Activated CD8-positive, alpha-beta memory T cell treated with anti-CD3 and anti-CD28 coated beads for 36 hours (primary cell): ENCODE measurements around the gene IPO9. TPM values are rescaled to one million over a fixed set of nuclear protein-coding genes. Genes with fewer than 3 reads are reported as not detected.
"Not testable (repeated sequence)": the region's sequence is repeated elsewhere in the genome, so short reads cannot be mapped to it uniquely, and the experiment has no call there.

ENCODE experiments used
- CTCF ChIA-PET: fragments of 350-600 bp; sonication (Branson Sonifier 250); formaldehyde crosslinking; loops from one replicate; lab custom pipeline; 2021; ENCODE audit warnings: antibody characterized with exemption; lab: Charles Lee
- POLR2A ChIA-PET: fragments of 350-600 bp; sonication (Branson Sonifier 250); formaldehyde crosslinking; loops from one replicate; lab custom pipeline; 2021; ENCODE audit warnings: antibody characterized with exemption; lab: Charles Lee
- total RNA-seq, 2 experiments: library from RNA; stranded (reverse); gene quantifications; one replicate each; pipeline ENCODE4 v1.2.3, GENCODE V29; 2021

The IPO9 gene
- total RNA-seq, 2 experiments from 2014 or later = 68.3 to 74.7 TPM

- ChIA-PET POLR2A (no interaction called here), CTCF (interaction anchor here (1.2 to 4.1 kb wide), 10 partner anchors 8 to 105 kb away, joined by 3 to 31 read pairs (median 9); partner anchors contain the start of gene RNPEP)
Measured at GRCh38 chr1:201894343-201895119, 65.6 kb downstream of the IPO9 start.

DNA sequence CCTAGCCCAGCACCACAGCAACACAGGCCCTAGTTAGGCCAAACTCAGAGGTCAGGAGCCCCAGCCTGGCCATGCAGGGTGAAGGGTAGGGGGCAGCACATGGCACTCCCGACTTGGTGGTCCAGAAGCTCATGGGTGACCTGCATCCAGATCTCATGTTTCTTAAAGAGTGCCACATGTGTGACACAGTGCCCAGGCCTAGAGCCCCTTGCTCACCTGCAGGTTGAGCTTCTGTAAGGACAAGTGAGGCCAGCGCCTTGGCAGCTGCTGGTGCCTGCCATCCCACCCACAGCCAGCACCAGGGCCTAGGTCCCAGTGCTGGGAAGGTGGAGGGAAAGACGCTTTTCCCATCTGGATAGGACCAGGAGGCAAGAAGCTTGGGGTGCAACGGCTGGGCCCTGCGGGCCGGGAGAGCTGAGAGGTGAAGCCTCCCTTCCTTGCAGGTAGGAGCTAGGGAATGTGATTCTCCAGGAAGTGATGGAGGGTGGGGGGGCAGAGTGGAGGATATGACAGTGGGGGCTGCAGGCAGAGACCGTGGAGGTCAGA is 66.2 kb downstream of the IPO9 start:
- ChIA-PET CTCF (interaction anchor here (0.7 to 4.1 kb wide), 24 partner anchors 8 to 265 kb away, joined by 3 to 31 read pairs (median 5); partner anchors contain the start of genes RNPEP and TIMM17A), POLR2A (interaction anchor here (1.1 to 1.2 kb wide), 2 partner anchors 60 to 78 kb away, joined by 3 to 8 read pairs; partner anchors contain the start of gene TIMM17A)

GRCh38 chr1:201895913-201896807 is 67.2 kb downstream of the IPO9 start:
- CTCF ChIA-PET = interaction anchor here (0.7 to 4.1 kb wide), 30 partner anchors 9 to 924 kb away, joined by 3 to 31 read pairs (median 5); partner anchors contain the start of genes RNPEP and TIMM17A
- POLR2A ChIA-PET = interaction anchor here (0.6 to 1.2 kb wide), 4 partner anchors 25 to 236 kb away, joined by 3 to 8 read pairs (median 3); partner anchors contain the start of gene TIMM17A

GRCh38 chr1:201896951-201897391 is 68.0 kb downstream of the IPO9 start:
- CTCF ChIA-PET = interaction anchor here (0.7 to 4.1 kb wide), 9 partner anchors 17 to 925 kb away, joined by 3 to 31 read pairs (median 4); partner anchors contain the start of genes RNPEP and TIMM17A

DNA sequence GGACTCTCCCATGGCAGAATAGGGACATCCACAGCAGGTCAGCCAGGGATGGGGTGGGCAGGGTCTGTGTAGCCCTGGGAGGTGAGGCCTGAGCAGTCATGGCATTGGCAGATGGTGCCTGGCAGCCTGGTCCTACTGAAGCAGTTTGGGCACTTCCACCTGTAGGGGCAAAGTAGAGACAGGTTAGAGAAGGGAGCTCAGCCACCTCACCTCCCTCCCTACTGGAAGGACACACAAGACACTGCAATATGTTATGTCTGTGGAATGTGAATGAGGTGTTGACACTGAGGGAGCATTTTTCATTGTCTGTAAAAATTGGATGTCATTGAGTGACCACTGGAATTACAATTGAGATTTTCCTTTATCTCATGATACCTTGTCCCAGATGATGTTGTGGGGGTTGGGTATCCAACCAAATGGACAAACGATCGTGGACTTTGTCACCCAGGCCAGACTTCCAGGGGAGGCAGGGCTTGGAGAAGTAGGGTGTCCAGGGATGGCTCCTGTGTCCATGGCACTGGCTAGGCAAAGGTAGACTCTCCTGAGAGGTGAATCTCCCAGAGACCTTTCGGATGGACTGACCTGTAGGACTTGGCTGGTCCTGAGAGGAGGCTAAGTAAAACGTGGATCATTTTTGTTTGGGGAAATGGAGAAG is 69.4 kb downstream of the IPO9 start:
- POLR2A ChIA-PET = interaction anchor here (0.7 kb wide), 1 partner anchor 57 kb away, joined by 3 read pairs; the partner anchor contains the start of gene TIMM17A
- CTCF ChIA-PET = interaction anchor here (0.6 to 4.1 kb wide), 3 partner anchors 75 to 166 kb away, joined by 3 to 31 read pairs (median 3); no protein-coding TSS in a partner anchor

More at GRCh38 chr1:201896951-201897391, 68.0 kb downstream of the IPO9 start:
- POLR2A ChIA-PET = no interaction called here

DNA sequence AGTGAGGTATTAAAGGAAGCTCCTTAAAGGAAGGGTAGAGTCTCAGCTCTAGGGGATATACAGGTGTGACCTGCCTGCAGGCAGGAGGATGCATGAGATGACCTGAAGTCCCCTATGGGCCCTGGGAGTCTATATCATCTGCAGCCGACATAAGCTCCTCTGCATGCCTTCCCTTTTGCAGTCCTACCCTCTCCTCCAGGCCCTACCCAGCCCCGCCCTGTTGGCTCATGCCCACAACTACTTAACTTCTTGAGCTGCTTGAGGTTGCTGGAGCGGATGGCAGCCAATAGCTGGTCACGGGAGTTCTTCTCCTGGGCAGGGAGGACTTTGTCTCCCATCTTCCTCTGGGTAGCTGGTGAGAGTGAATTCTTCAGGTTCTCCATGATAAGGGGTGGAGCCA is 70.0 kb downstream of the IPO9 start:
- ChIA-PET CTCF (interaction anchor here (0.6 kb wide), 1 partner anchor 166 kb away, joined by 3 read pairs; no protein-coding TSS in a partner anchor), POLR2A (no interaction called here)

DNA sequence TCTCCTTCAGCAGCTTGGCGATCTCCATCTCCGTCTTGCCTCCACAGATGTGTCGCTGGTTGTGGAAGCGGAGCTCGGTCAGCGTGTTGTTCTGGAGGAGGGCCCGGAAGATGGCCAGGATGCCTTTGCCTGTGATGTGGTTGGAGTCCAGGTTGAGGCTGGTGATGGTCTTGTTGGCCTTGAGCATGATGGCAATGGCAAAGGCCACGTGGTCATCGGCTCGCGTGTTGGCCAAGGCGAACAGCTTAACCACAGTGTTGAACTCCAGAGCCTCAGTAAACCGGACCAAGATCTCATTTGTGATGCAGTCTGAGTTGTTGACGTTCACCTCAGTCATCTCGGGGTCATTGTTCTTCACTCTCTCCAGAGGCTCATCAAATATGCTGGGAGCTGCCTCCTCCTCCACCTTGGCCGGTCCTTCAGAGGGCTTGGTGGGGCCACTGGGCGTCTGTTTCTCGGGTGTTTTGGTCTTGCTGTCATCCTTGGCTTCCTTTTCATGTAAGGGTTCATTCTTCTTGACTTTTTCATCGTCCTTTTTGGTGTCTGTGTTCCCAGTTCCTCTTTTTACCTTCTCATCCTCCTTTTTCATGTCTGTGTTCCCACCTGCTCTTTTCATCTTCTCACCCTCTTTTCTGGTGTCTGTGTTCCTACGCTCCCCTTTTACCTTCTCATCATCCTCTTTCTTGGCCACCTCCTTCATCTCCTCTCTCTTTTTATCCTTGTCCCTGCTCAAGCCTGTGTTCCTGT is 70.9 kb downstream of the IPO9 start:
- ChIA-PET POLR2A (no interaction called here), CTCF (interaction anchor here (1.2 kb wide), 1 partner anchor 73 kb away, joined by 3 read pairs; no protein-coding TSS in a partner anchor)

DNA sequence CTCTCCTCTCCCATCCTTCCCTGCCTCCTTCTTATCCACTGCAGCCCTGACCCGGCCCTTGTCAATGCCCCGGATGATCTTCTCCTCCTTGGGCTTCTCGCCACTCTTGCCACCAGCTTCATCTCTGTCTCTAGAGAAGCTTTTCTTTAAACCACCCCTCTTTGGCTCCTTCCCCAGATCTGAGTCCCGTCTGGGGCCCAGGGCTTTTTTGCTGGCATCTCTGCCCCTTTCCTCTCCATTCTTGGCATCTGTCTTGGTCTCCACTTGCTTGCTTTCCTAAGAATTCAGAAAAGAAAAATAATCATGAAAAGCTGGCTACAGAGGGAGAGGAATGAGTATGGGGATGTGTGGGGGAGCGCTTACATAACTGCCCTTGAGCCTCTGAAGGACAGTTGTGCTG is 71.5 kb downstream of the IPO9 start:
- ChIA-PET CTCF (interaction anchor here (1.2 kb wide), 1 partner anchor 72 kb away, joined by 3 read pairs; no protein-coding TSS in a partner anchor), POLR2A (no interaction called here)

DNA sequence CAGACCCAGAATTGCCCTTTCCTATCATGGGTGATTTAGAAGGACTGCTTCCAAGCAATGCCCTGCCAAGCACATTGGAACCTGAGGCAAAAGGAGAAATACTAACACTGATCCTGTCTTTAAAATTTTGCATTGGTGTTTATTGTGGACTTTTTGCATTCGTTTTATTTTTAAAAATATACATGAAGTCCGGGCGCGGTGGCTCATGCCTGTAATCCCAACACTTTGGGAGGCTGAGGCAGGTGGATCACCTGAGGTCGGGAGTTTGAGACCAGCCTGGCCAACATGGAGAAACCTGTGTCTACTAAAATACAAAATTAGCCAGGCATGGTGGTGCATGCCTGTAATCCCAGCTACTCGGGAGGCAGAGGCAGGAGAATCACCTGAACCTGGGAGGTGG is 72.1 kb downstream of the IPO9 start:
- CTCF ChIA-PET = not testable (repeated sequence)

DNA sequence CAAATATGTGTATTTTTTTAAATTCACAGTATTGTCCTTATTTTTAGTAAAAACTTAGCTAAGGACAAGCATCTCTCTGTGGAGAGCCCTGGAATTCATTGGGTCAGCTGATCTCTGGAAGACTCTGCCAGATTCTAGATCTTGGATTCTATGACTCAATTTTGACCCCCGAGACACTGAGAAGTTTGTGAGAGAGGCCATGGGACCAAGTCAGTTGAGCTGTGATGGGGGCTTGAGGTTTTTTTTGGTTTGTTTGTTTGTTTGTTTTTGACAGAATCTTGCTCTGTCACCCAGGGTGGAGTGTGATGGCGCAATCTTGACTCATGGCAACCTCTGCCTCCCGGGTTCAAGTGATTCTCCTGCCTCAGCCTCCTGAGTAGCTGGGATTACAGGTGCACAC is 73.2 kb downstream of the IPO9 start:
- ChIA-PET POLR2A (interaction anchor here (0.6 kb wide), 1 partner anchor 19 kb away, joined by 3 read pairs; no protein-coding TSS in a partner anchor), CTCF (no interaction called here)

More for the DNA sequence above, 72.1 kb downstream of the IPO9 start:
- POLR2A ChIA-PET = not testable (repeated sequence)

GRCh38 chr1:201903135-201903534 is 74.2 kb downstream of the IPO9 start:
- ChIA-PET POLR2A (interaction anchor here (0.8 kb wide), 1 partner anchor 122 kb away, joined by 3 read pairs; no protein-coding TSS in a partner anchor), CTCF (interaction anchor here (0.9 kb wide), 1 partner anchor 96 kb away, joined by 3 read pairs; no protein-coding TSS in a partner anchor)

GRCh38 chr1:201904579-201904978 is 75.6 kb downstream of the IPO9 start:
- POLR2A ChIA-PET = no interaction called here
- CTCF ChIA-PET = interaction anchor here (0.9 to 2.0 kb wide), 2 partner anchors 9 to 59 kb away, joined by 3 to 4 read pairs; no protein-coding TSS in a partner anchor

DNA sequence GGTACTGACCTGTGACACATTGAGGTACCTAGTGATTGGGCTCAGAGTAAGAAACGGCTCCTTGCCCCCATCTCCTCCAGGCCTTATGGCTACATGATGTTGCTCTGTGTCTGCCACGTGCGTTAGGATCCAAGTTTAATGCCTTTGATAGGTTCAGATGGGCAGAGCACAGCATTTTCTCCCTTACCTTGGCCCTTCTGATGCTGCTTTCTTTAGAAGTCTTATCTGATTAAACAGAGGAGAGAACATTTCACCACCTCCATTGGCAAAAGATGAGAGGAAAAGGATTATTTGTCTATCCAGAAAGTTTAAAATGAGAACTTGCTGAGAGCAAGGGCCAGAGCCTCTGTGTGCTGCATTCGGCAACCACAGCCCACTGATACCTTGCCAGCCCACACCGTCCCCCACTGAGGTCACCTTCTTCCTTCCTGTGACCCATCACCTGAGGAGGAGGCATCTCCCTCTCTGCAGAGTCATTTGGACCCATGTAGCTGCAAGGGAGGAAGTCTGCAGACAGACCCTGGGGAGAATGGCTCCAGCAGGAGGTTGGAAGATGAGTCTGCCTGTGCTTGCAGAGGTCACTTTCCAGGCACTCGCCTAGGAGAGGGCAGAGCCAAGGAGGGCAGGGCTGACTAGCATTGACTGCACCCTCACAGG is 76.4 kb downstream of the IPO9 start:
- POLR2A ChIA-PET = no interaction called here
- CTCF ChIA-PET = interaction anchor here (2.0 kb wide), 1 partner anchor 10 kb away, joined by 4 read pairs; no protein-coding TSS in a partner anchor

GRCh38 chr1:201906336-201906735 is 77.4 kb downstream of the IPO9 start:
- CTCF ChIA-PET = interaction anchor here (2.1 kb wide), 1 partner anchor 10 kb away, joined by 6 read pairs; no protein-coding TSS in a partner anchor
- POLR2A ChIA-PET = no interaction called here

DNA sequence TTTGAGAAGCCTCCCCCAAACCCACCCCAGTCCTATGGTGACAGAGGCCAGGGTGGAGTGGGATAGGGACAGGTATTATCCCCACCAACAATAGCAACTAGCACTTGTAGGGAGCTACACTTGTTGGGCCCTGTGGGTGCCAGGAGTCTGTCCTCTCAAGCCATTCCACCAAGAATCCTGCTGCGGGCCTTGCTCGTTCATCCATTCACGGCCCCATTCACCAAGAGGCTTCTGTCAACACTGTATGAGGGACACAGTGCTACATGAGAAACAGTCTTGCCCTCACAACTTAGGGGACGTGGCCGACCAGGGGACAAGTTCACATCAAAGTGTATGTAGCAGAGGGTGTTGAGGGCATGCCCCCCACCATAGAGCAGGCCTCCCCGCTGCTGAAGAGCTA is 78.7 kb downstream of the IPO9 start:
- ChIA-PET CTCF (interaction anchor here (2.1 kb wide), 1 partner anchor 12 kb away, joined by 6 read pairs; no protein-coding TSS in a partner anchor), POLR2A (no interaction called here)

GRCh38 chr1:201911826-201912571 is 83.0 kb downstream of the IPO9 start:
- CTCF ChIA-PET = no interaction called here

More at GRCh38 chr1:201911826-201912571, 83.0 kb downstream of the IPO9 start:
- POLR2A ChIA-PET = no interaction called here
